GM18508 (cell line): ENCODE measurements around the gene RGS9BP.
"Not testable (repeated sequence)": the region's sequence is repeated elsewhere in the genome, so short reads cannot be mapped to it uniquely, and the experiment has no call there.

Source experiments
- ATAC-seq: cut with Tn5 transposase; IDR thresholded peaks from one replicate; pipeline ENCODE4 v1.9.1; 2021; ENCODE audit warnings: moderate number of reproducible peaks; ENCODE audit not compliant: insufficient read depth, unreplicated experiment

RGS9BP gene

GRCh38 chr19:32675720-32676185 lies at the start of gene RGS9BP:
Gene RGS9BP (plus strand): TSS chr19:32675848. CDS start chr19:32676264, 416 bp downstream.
- ATAC-seq = no peak

GRCh38 chr19:32626969-32627368 lies 48.7 kb upstream of the RGS9BP start:
- no peak for ATAC-seq

- no peak for ATAC-seq
Observed at GRCh38 chr19:32627714-32628270, 47.9 kb upstream of the RGS9BP start.

GRCh38 chr19:32630338-32630737 lies 45.3 kb upstream of the RGS9BP start:
- ATAC-seq = no peak

- ATAC-seq = no peak
Observed at GRCh38 chr19:32631381-32631780, 44.3 kb upstream of the RGS9BP start.

- ATAC-seq = no peak
Observed at GRCh38 chr19:32637480-32637879, 38.2 kb upstream of the RGS9BP start.

- ATAC-seq = no peak
Observed at GRCh38 chr19:32638625-32639024, 37.0 kb upstream of the RGS9BP start.

GRCh38 chr19:32642771-32643170 lies 32.9 kb upstream of the RGS9BP start:
- no peak for ATAC-seq

GRCh38 chr19:32646556-32646955 lies 29.1 kb upstream of the RGS9BP start:
- no peak for ATAC-seq

GRCh38 chr19:32647361-32647760 lies 28.3 kb upstream of the RGS9BP start:
- ATAC-seq = no peak

GRCh38 chr19:32649751-32650150 lies 25.9 kb upstream of the RGS9BP start:
- no peak for ATAC-seq

- ATAC-seq = no peak
Observed at GRCh38 chr19:32650671-32651070, 25.0 kb upstream of the RGS9BP start.

- ATAC-seq = no peak
Observed at GRCh38 chr19:32651729-32652140, 23.9 kb upstream of the RGS9BP start.

GRCh38 chr19:32652331-32652730 lies 23.3 kb upstream of the RGS9BP start:
- ATAC-seq = not testable (repeated sequence)

- no peak for ATAC-seq
Observed at GRCh38 chr19:32652894-32653598, 22.6 kb upstream of the RGS9BP start.

- no peak for ATAC-seq
Observed at GRCh38 chr19:32653599-32653915, 22.1 kb upstream of the RGS9BP start.

- not testable (repeated sequence) for ATAC-seq
Observed at GRCh38 chr19:32656379-32656778, 19.3 kb upstream of the RGS9BP start.

GRCh38 chr19:32658075-32658474 lies 17.6 kb upstream of the RGS9BP start:
- no peak for ATAC-seq

GRCh38 chr19:32658527-32658926 lies 17.1 kb upstream of the RGS9BP start:
- ATAC-seq = no peak

- ATAC-seq = no peak
Observed at GRCh38 chr19:32661318-32661717, 14.3 kb upstream of the RGS9BP start.

- no peak for ATAC-seq
Observed at GRCh38 chr19:32662186-32662585, 13.5 kb upstream of the RGS9BP start.

- ATAC-seq = no peak
Observed at GRCh38 chr19:32666084-32666483, 9.6 kb upstream of the RGS9BP start.
